Lung (tissue), 12 donors: ENCODE measurements around the gene OR7G2. TPM values are rescaled to one million over a fixed set of nuclear protein-coding genes. Genes with fewer than 3 reads are reported as not detected.
"Not testable (repeated sequence)": the region's sequence is repeated elsewhere in the genome, so short reads cannot be mapped to it uniquely, and the experiment has no call there.

ENCODE experiments used
- ATAC-seq: fragments of 200-7000 bp; cut with Tn5 transposase; one replicate; pipeline ENCODE4 v1.9.1; 2020; ENCODE audit warnings: moderate number of reproducible peaks; ENCODE audit not compliant: insufficient read depth, low FRiP score
- DNase-seq, 3 donors: peaks; one replicate each; pipeline ENCODE4 v3.0.0-alpha.2; 2013 to 2017
- H3K27ac ChIP-seq, 2 donors: one replicate each; pipeline ENCODE4 v1.5.1; 2013; ENCODE audit warnings: mild to moderate bottlenecking in 2 of 2, moderate library complexity in 2 of 2, control low read depth in 1 of 2, inconsistent platforms in 1 of 2, low read depth in 1 of 2, low read length in 1 of 2
- H3K27me3 ChIP-seq, 3 donors: one replicate each; pipeline ENCODE4 v1.5.1; 2013; ENCODE audit warnings: low read length in 2 of 3; ENCODE audit not compliant: control insufficient read depth in 3 of 3, insufficient read depth in 3 of 3
- H3K36me3 ChIP-seq, 4 donors: one replicate each; pipeline ENCODE4 v1.5.1; 2013; ENCODE audit warnings: low read length in 4 of 4, mild to moderate bottlenecking in 1 of 4, moderate library complexity in 1 of 4; ENCODE audit not compliant: control insufficient read depth in 4 of 4, insufficient read depth in 4 of 4
- H3K4me1 ChIP-seq, 5 donors: one replicate each; pipeline ENCODE4 v1.5.1; 2013; ENCODE audit warnings: low read length in 5 of 5, mild to moderate bottlenecking in 2 of 5, moderate library complexity in 1 of 5; ENCODE audit not compliant: control insufficient read depth in 5 of 5, insufficient read depth in 5 of 5
- H3K4me3 ChIP-seq: one replicate; pipeline ENCODE4 v1.5.1; 2013; ENCODE audit warnings: mild to moderate bottlenecking, control low read depth, moderate library complexity
- H3K9ac ChIP-seq, 2 donors: one replicate each; pipeline ENCODE4 v1.5.1; 2013; ENCODE audit warnings: low read length in 2 of 2, control low read depth in 1 of 2; ENCODE audit not compliant: insufficient read depth in 1 of 2
- H3K9me3 ChIP-seq, 4 donors: one replicate each; pipeline ENCODE4 v1.5.1; 2013; ENCODE audit warnings: low read length in 3 of 4, mild to moderate bottlenecking in 1 of 4, moderate library complexity in 1 of 4; ENCODE audit not compliant: control insufficient read depth in 4 of 4, insufficient read depth in 3 of 4
- CTCF ChIP-seq: IDR thresholded peaks from 2 replicates; pipeline ENCODE4 v1.5.1; 2012; ENCODE audit warnings: mild to moderate bottlenecking; ENCODE audit errors: control extremely low read depth, extremely low read depth
- WGBS, 2 donors: extraction: QIAGEN DNeasy Blood & Tissue Kit; methylation state at CpG; one replicate each; pipeline ENCODE4 v1.1.7; 2013; 5-methylcytosine and 5-hydroxymethylcytosine counted together
- polyA plus RNA-seq, 2 donors: library from polyadenylated mRNA; stranded (reverse); fragments of 200-250 nt; gene quantifications; one replicate each; pipeline ENCODE4 v1.2.1, GENCODE V29; 2013
- total RNA-seq, 2 donors: library from RNA; depleted of rRNA in 1 of 2; stranded (reverse); fragments of >200 nt in 1 of 2; gene quantifications; one replicate each; pipeline ENCODE4 v1.2.1, GENCODE V29; 2014 to 2021
- donor health status: control.
- donor health status: control.
- donor health status: Bipolar disorder and iron deficiency.
- donor health status: healthy.
- donor health status: DM: yes; HTN: yes; CAD: no.

OR7G2 gene
- total and polyA plus RNA-seq, 4 donors: not detected

DNA sequence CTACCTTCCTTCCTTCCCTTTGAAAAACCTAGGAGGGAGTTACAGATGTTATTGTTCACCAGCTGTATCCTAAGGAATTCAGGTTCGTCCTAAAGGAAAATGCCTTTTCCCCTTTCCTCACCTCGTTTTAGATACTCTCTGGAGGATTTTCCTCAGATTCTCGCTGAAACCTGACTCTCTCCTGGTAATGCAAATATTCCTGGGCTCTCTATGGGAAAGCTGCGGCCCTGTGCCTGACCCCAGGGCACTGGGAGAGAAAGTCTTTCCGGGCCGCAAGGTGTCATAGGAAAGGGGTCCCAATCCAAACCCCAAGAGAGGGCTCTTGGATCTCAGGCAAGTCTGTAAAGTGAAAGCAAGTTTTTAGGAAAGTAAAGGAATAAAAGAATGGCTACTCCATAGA lies 33.5 kb downstream of the OR7G2 start:
- no peak for TF ChIP-seq CTCF
- Histone ChIP-seq H3K27ac (no peak overlapping the region), H3K27me3 (no peaks in the 10 kb centered on the region), H3K4me3 (no peak overlapping the region), H3K9ac (no peak overlapping the region), H3K9me3 (no peaks in the 10 kb centered on the region), H3K36me3 (no peaks in the 10 kb centered on the region), H3K4me1 (peaks cover 0 to 11% (median 4%) of the 10 kb centered on the region in 5 donors)
- 65 to 78% methylated on average over 6 of the region's 6 CpGs for WGBS, 2 donors
- no peak for ATAC-seq
- DNase-seq: no peak

DNA sequence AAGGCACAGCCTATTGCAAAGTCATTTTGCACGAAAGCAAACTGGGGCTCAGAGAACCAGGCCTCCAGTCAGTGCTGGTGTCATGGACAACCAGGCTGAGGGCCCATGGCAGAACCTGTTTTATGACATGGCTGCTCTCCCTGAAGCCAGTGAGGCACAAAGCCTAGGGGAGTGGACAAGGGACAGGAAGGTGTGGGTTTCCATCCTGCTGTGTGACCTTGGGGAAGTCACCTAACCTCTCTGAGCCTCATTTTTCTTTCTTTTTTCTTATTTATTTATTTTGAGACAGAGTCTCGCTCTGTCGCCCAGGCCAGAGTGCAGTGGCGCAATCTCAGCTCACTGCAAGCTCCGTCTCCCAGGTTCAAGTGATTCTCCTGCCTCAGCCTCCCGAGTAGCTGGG lies 35.6 kb downstream of the OR7G2 start:
- not testable (repeated sequence) for H3K27me3 ChIP-seq, DNase-seq, ATAC-seq, H3K9me3 ChIP-seq, H3K27ac ChIP-seq, H3K36me3 ChIP-seq, H3K4me3 ChIP-seq, H3K9ac ChIP-seq
- peaks cover 0 to 11% (median 4%) of the 10 kb centered on the region in 5 donors for H3K4me1 ChIP-seq
- 94 to 97% methylated on average over 6 of the region's 6 CpGs for WGBS, 2 donors

DNA sequence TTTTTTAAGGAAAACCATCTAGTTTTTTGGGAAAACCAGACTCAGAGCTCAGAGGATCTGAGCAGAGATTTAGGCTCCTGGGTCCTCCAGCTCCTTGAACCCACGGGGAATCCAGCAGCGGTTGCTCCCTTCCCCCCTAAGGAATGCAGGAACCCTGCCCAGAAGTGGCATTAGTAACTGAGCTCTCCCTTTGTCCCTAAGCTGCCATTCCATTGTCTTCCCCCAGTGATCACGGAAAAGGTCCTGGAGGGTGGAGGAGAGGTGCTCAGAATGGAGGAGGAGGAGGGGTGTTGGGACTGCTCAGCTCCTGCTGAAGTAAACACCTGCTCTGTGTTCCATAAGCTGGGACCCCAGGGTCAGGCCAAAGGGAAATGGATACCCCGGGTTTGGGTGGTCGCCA lies 37.2 kb downstream of the OR7G2 start:
- no peak for TF ChIP-seq CTCF
- H3K4me1 ChIP-seq: peaks cover 0 to 2% (median 0%) of the 10 kb centered on the region in 5 donors
- DNase-seq: no peak
- no peak overlapping the region for H3K9ac ChIP-seq
- H3K36me3 ChIP-seq: no peaks in the 10 kb centered on the region
- no peak overlapping the region for H3K4me3 ChIP-seq
- no peak for ATAC-seq
- H3K9me3 ChIP-seq: no peaks in the 10 kb centered on the region
- 34 to 59% methylated on average over 5 of the region's 5 CpGs for WGBS, 2 donors
- no peaks in the 10 kb centered on the region for H3K27me3 ChIP-seq
- no peak overlapping the region for H3K27ac ChIP-seq

GRCh38 chr19:9065457-9066014 lies 41.7 kb downstream of the OR7G2 start:
- Histone ChIP-seq H3K4me1 (no peaks in the 10 kb centered on the region), H3K27me3 (no peaks in the 10 kb centered on the region), H3K4me3 (no peak overlapping the region), H3K9me3 (no peaks in the 10 kb centered on the region), H3K36me3 (no peaks in the 10 kb centered on the region), H3K27ac (no peak overlapping the region), H3K9ac (no peak overlapping the region)
- no peak for ATAC-seq
- no peak for DNase-seq
- TF ChIP-seq CTCF: no peak
- 70 to 76% methylated on average over 12 of the region's 12 CpGs for whole genome bisulfite sequencing, 2 donors
